Measurements from ENCODE around the gene AHRR.

Gene AHRR

GRCh38 chr5:344668-345067 is 23.2 kb downstream of the AHRR start:
- no peak for DNase-seq (ENCODE audit: low read depth)
- no peak overlapping the region for H3K4me3 ChIP-seq (ENCODE audit: low read depth, low read length)
- no peak for TF ChIP-seq CTCF (IDR thresholded peaks at IDR 0.05; ENCODE audit: insufficient read depth, low read depth, low read length, missing control alignments)

- TF ChIP-seq CTCF (IDR thresholded peaks at IDR 0.05; ENCODE audit: insufficient read depth, low read depth, low read length, missing control alignments): no peak
- H3K4me3 ChIP-seq (ENCODE audit: low read depth, low read length): no peak overlapping the region
- DNase-seq (ENCODE audit: low read depth): no peak
These were observed 24.1 kb downstream of the AHRR start for GRCh38 chr5:345404-346195.

- H3K4me3 ChIP-seq (ENCODE audit: low read depth, low read length): no peak overlapping the region
- DNase-seq (ENCODE audit: low read depth): no peak
- TF ChIP-seq CTCF (IDR thresholded peaks at IDR 0.05; ENCODE audit: insufficient read depth, low read depth, low read length, missing control alignments): no peak
These were observed 24.9 kb downstream of the AHRR start for GRCh38 chr5:346229-346935.

GRCh38 chr5:347712-348284 is 26.3 kb downstream of the AHRR start:
- H3K4me3 ChIP-seq (ENCODE audit: low read depth, low read length): no peak overlapping the region
- no peak for DNase-seq (ENCODE audit: low read depth)
- TF ChIP-seq CTCF (IDR thresholded peaks at IDR 0.05; ENCODE audit: insufficient read depth, low read depth, low read length, missing control alignments): no peak

GRCh38 chr5:348726-349125 is 27.2 kb downstream of the AHRR start:
- no peak for DNase-seq (ENCODE audit: low read depth)
- H3K4me3 ChIP-seq (ENCODE audit: low read depth, low read length): no peak overlapping the region
- TF ChIP-seq CTCF (IDR thresholded peaks at IDR 0.05; ENCODE audit: insufficient read depth, low read depth, low read length, missing control alignments): no peak

- H3K4me3 ChIP-seq (ENCODE audit: low read depth, low read length): no peak overlapping the region
- TF ChIP-seq CTCF (IDR thresholded peaks at IDR 0.05; ENCODE audit: insufficient read depth, low read depth, low read length, missing control alignments): no peak
- DNase-seq (ENCODE audit: low read depth): no peak
These were observed 28.8 kb downstream of the AHRR start for GRCh38 chr5:350355-350754.
